Measurements from ENCODE around the gene SPECC1L. TPM values are rescaled to one million over a fixed set of nuclear protein-coding genes. Genes with fewer than 3 reads are reported as not detected.

SPECC1L gene
- total RNA-seq, 2 donors from 2014 or later = 33.6 to 39.1 TPM

GRCh38 chr22:24446260-24446611 is 175.6 kb downstream of the SPECC1L start:
- H3K4me3 ChIP-seq = no peak overlapping the region
- peak overlapping the region in 1 of 2 donors; percentile 48 for H3K27ac ChIP-seq
- DNase-seq (ENCODE audit: low spot score) = no peak
- H3K4me1 ChIP-seq = peaks cover 0 to 46% of the 10 kb centered on the region in 2 donors
- no peak for TF ChIP-seq CTCF (IDR thresholded peaks at IDR 0.05)
- H3K9me3 ChIP-seq = no peaks in the 10 kb centered on the region
- no peaks in the 10 kb centered on the region for H3K27me3 ChIP-seq
- no peaks in the 10 kb centered on the region for H3K36me3 ChIP-seq

GRCh38 chr22:24450610-24451009 is 180.0 kb downstream of the SPECC1L start:
- no peaks in the 10 kb centered on the region for H3K9me3 ChIP-seq
- H3K4me1 ChIP-seq = peaks cover 0 to 25% of the 10 kb centered on the region in 2 donors
- no peaks in the 10 kb centered on the region for H3K36me3 ChIP-seq
- H3K27ac ChIP-seq = no peak overlapping the region
- DNase-seq (ENCODE audit: low spot score) = no peak
- no peak overlapping the region for H3K4me3 ChIP-seq
- TF ChIP-seq CTCF (IDR thresholded peaks at IDR 0.05) = no peak
- no peaks in the 10 kb centered on the region for H3K27me3 ChIP-seq

DNA sequence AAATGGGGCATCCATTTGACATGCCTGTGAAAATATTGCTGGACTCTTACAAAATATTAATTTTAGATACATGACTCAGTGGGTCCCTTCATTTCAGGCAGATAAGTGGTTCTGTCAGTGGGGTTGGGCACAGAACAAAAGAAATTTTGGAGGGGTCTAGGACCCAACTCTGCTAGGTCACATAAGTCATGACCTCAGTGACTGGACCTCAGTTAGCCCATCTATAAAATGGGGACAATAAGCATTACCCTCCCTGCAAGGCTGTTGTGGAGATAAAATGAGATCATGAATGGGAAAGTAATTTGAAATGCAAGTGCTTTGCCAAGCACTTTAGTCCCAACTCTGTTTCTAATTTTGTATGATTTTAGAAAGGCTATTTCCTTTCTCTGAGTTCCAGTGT is 180.5 kb downstream of the SPECC1L start:
- H3K36me3 ChIP-seq = no peaks in the 10 kb centered on the region
- H3K27me3 ChIP-seq = no peaks in the 10 kb centered on the region
- peak overlapping the region in 1 of 2 donors; percentile 8 for H3K27ac ChIP-seq
- no peaks in the 10 kb centered on the region for H3K9me3 ChIP-seq
- no peak overlapping the region for H3K4me3 ChIP-seq
- peaks cover 0 to 30% of the 10 kb centered on the region in 2 donors for H3K4me1 ChIP-seq
- no peak for TF ChIP-seq CTCF (IDR thresholded peaks at IDR 0.05)
- DNase-seq (ENCODE audit: low spot score) = no peak

DNA sequence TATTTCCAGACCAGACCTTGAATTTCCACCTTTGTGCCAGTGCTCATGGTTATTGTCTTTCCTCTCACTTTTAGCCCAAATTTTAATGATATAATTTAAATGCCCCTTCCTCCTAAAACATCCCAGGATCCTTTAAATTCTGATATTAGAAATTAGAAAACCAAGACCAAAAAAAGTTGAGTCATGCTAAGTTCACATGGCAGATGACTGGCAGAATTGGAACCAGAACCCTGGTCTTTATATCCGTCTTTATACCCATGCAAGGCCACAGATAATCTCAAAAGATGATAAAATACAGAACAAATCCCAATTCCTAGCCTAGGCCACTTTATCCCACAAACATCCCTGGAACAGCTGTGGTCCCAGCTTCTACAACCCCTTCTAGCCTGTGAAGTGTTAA is 183.2 kb downstream of the SPECC1L start:
- H3K9me3 ChIP-seq = no peaks in the 10 kb centered on the region
- H3K27me3 ChIP-seq = no peaks in the 10 kb centered on the region
- H3K27ac ChIP-seq = no peak overlapping the region
- no peak overlapping the region for H3K4me3 ChIP-seq
- peaks cover 0 to 34% of the 10 kb centered on the region in 2 donors for H3K4me1 ChIP-seq
- no peak for DNase-seq (ENCODE audit: low spot score)
- no peak for TF ChIP-seq CTCF (IDR thresholded peaks at IDR 0.05)
- no peaks in the 10 kb centered on the region for H3K36me3 ChIP-seq

- Histone ChIP-seq H3K4me1 (peaks cover 0 to 32% of the 10 kb centered on the region in 2 donors), H3K4me3 (no peak overlapping the region), H3K9me3 (no peaks in the 10 kb centered on the region), H3K36me3 (no peaks in the 10 kb centered on the region), H3K27me3 (no peaks in the 10 kb centered on the region), H3K27ac (peak overlapping the region in 1 of 2 donors; percentile 29)
- DNase-seq (ENCODE audit: low spot score) = no peak
- no peak for TF ChIP-seq CTCF (IDR thresholded peaks at IDR 0.05)
Measured at GRCh38 chr22:24455039-24455438, 184.4 kb downstream of the SPECC1L start.

DNA sequence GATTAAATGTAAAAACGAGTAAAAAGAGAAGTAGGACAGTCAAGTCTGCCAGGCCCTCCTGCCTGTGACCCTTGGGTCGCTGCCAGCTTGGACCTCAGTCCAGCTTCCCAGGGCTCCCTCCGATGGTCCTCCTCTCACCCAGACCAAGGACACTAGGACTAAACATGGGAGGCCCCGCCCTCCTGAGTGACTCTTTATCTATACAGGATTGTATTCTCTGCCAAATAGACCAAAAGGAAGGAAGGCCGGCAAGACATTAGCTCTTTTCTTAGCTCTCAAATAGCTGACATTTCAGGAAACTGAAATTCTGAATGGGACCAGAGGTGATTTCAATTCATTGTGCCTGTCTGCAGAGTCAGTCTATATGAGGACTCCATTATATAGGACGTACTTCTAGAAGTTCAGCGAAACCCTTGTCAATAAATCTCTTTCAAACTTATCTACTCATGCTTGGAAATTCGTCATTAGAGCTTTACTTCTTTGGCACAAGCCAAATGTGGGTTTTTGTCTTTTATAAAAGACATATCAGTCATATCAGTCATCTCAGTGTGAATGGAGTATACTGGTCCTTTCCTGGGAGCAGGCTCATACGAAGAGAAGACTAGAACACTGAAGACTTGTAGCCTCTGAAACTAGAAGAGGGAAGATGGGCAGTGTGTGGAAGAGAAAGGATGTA is 185.3 kb downstream of the SPECC1L start:
- H3K27ac ChIP-seq = peak overlapping the region in 1 of 2 donors; percentile 29
- peaks cover 0 to 32% of the 10 kb centered on the region in 2 donors for H3K4me1 ChIP-seq
- H3K9me3 ChIP-seq = no peaks in the 10 kb centered on the region
- DNase-seq (ENCODE audit: low spot score) = peak; percentile 75
- no peaks in the 10 kb centered on the region for H3K36me3 ChIP-seq
- no peak overlapping the region for H3K4me3 ChIP-seq
- no peak for TF ChIP-seq CTCF (IDR thresholded peaks at IDR 0.05)
- no peaks in the 10 kb centered on the region for H3K27me3 ChIP-seq

All from right atrium auricular region (tissue), 2 donors.